GM10266 (cell line): ENCODE data around the gene CFAP57.

ENCODE experiments used
- DNase-seq: peaks from one replicate; pipeline ENCODE4 v3.0.0; 2012; ENCODE audit errors: extremely low spot score
- TF ChIP-seq, protein P1 (sequence below): IDR thresholded peaks from 2 replicates; pipeline ENCODE4 v1.5.1; 2012; ENCODE audit warnings: mild to moderate bottlenecking, low read depth; ENCODE audit not compliant: control insufficient read depth, insufficient read depth; ENCODE audit errors: missing control alignments

The CFAP57 gene

DNA sequence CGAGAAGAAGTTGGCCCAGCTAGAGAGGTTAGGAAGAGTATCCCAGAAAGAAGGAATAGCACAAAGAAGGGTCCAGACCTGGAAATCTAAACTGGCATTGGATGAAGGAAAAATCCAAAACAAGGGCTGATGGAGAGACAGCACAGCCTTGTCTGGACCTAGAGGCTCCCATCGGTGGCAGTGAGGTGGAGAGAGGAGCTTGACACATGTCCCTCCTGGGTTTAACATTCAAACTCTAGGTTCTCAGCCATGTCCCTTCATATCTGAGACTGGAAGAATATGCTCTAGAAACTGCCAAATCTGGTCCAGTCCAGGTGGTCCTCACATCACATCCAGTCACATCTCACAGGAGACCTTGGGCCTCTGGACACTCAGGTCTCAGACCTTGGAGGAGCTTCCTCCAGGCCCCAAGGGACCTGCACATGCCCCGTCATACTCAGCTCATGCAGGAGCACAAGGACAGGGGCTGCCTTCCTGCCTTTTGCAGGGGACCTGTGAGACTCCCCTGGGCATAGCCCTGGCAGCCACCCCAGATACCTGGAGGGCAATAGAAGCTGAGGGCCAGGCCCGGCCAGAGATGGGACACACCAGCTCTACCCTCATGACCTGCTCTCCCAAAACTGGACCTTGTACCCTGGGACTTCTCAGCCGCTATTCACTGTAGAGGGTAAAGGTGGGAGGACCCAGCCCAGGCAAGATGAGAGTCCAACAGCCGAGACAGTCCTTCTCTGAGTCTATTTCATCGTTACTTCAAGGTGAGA lies 105.2 kb downstream of the CFAP57 start:
- TF ChIP-seq, protein P1, sequence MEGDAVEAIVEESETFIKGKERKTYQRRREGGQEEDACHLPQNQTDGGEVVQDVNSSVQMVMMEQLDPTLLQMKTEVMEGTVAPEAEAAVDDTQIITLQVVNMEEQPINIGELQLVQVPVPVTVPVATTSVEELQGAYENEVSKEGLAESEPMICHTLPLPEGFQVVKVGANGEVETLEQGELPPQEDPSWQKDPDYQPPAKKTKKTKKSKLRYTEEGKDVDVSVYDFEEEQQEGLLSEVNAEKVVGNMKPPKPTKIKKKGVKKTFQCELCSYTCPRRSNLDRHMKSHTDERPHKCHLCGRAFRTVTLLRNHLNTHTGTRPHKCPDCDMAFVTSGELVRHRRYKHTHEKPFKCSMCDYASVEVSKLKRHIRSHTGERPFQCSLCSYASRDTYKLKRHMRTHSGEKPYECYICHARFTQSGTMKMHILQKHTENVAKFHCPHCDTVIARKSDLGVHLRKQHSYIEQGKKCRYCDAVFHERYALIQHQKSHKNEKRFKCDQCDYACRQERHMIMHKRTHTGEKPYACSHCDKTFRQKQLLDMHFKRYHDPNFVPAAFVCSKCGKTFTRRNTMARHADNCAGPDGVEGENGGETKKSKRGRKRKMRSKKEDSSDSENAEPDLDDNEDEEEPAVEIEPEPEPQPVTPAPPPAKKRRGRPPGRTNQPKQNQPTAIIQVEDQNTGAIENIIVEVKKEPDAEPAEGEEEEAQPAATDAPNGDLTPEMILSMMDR: no peak
- no peak for DNase-seq

DNA sequence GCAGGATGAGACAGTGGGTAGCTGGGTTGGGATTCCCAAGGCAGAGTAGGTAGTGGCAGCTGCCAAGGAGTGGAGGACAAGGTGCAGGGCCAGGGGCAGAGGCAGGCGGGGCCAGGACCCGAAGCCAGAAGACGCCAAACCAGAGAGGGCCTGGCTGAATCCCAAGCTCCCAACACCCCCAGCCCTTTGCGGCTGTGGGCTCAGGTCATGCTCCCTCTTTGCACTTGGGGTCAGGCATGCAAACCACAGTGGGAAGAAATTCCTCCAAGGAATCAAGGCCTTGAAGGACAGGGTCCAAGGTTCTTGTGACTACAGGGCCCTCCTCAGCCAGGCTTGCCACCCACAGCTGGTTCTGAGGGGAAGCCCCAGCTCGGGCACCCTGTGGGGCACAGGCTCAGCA lies 107.0 kb downstream of the CFAP57 start:
- TF ChIP-seq, protein P1: no peak
- DNase-seq: no peak

DNA sequence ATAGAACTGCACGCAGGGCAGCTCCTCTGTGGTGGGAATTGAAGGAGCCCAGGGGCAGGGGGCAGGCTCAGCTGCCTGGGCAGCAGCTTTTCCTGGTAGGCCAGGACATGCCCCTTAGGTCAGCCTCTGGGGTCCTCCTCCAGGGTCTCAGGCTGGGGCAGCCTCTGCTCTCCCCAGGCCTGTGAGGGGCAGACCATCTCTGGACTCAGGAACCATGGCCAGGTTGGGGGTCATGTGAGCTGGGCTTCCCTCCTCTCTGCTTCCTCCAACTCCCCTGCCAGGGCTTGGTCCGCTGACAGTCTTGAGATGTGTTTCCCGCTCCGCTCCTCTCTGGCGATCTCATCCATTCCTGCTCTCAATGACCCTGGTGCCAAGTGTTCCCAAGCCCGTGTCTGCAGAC lies 107.5 kb downstream of the CFAP57 start:
- TF ChIP-seq, protein P1: no peak
- no peak for DNase-seq

DNA sequence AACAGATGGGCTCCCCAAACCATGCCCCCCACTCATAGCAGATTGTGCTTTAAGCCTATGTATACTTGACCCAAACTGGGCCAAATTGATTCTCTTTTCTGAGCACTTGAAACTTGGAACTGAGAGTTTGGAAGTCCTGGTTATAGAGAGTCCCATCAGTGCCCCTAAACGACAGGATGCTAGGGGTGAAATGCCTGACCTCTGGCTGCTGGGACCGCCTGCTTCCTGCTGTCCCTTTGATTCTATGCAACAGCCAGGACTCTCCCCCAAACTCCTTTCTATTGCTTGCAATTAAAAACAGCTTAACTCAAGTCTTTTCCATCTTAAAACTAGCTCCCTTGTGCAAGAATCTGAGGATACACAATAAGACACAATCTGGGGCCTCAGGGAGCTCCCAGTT lies 108.6 kb downstream of the CFAP57 start:
- TF ChIP-seq, protein P1: no peak
- no peak for DNase-seq

DNA sequence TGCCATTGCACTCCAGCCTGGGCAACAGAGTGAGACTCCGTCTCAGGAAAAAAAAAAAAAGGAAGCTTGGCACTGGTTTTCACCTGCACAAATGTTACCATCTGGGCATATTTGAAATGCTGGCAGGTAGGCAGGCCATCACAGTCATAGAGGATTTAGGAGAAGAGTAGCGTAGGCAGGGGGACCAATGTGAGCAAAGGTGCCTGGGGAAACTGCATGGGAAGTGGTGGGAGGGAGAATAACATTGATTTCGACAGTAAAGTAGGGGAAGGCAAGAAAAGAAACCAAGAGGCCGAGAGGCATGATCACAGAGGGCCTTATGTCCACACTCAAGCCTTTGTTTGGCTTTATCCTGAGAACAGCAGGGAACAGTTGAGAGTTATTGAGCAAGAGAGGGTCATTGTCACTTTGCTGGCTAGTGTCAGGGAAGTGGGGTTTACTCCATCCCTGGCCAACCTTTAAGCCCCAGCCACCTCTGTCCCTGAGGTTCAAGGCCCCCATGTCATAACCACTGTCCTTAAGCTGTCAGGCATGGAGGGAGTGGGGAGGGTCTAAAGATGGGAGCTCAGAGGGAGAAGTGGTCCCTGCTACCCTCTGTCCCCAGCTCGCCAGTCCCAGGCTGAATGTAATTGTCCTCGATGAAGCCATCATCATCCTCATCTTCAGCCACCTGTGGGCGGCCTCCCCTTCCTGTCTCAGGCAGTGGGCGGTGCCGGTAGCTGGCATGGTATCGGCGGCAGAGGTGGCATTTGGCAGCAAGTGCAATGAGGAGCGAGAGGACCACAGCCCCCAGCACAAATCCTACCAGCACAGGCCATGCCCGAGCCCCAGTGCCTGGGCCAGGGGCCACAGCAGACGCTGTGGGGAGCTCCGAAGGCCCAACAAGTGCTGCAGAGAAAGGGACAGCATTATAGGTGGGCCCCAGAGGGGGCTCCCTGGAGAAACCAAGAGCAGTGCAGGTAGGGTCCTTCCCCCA lies 110.4 kb downstream of the CFAP57 start:
- no peak for DNase-seq

DNA sequence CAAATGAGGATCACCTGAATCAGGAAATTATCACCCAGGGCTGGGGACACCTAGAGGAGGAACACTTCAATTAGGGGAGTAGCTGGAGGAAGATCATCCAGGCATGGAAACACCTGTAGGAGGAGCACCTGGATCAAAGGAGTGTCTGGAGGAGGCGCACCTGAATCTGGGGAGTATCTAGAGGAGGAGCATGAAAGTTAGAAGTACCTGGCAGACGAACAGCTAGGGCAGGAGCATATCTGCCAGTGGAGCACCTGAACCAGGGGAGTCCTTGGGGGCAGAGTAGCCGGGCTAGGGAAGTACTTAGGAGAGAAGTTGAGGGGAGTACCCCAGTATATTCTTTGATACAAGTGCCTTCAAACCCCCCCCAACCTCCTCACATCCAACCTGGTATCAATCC lies 111.9 kb downstream of the CFAP57 start:
- DNase-seq: no peak
- TF ChIP-seq, protein P1: no peak

More for the DNA sequence above, 110.4 kb downstream of the CFAP57 start:
- TF ChIP-seq, protein P1: no peak
